Esophagus squamous epithelium (tissue), 5 donors: ENCODE results near the gene FOCAD. TPM values are rescaled to one million over a fixed set of nuclear protein-coding genes. Genes with fewer than 3 reads are reported as not detected.

ENCODE experiments used
- DNase-seq: peaks from one replicate; lab custom pipeline; 2025; lab: John Stamatoyannopoulos, UW
- H3K27ac ChIP-seq, 4 donors: fragments of 200-600 bp; sonication (generic); one replicate each; pipeline ENCODE4 v1.5.1; 2016 to 2019; ENCODE audit warnings: mild to moderate bottlenecking in 1 of 4
- H3K27me3 ChIP-seq, 4 donors: fragments of 200-600 bp; sonication (generic); 1 replicate in 3 of 4; 2 replicates in 1 of 4; pipeline versions ENCODE4 v1.5.1 to v1.6.0; 2017 to 2021; ENCODE audit warnings: antibody characterized with exemption in 1 of 4
- H3K36me3 ChIP-seq, 3 donors: fragments of 200-600 bp; sonication (generic); one replicate each; pipeline ENCODE4 v1.5.1; 2016 to 2019
- H3K4me1 ChIP-seq, 3 donors: fragments of 200-600 bp; sonication (generic); one replicate each; pipeline ENCODE4 v1.5.1; 2017 to 2019
- H3K4me3 ChIP-seq, 4 donors: fragments of 200-600 bp; sonication (generic); 1 replicate in 3 of 4; 2 replicates in 1 of 4; pipeline ENCODE4 v1.5.1; 2016 to 2019; ENCODE audit warnings: mild to moderate bottlenecking in 2 of 4, moderate library complexity in 1 of 4
- H3K9me3 ChIP-seq, 3 donors: fragments of 200-600 bp; sonication (generic); one replicate each; pipeline ENCODE4 v1.5.1; 2016 to 2019
- CTCF ChIP-seq, 6 experiments: fragments of 450-650 bp in 4 of 6; fragments of 200-600 bp in 2 of 6; sonication (generic) in 2 of 6; IDR thresholded peaks; one replicate each; pipeline ENCODE4 v1.5.1; 2016 to 2019; ENCODE audit warnings: antibody characterized with exemption in 6 of 6, mild to moderate bottlenecking in 4 of 6, moderate library complexity in 4 of 6
- POLR2A ChIP-seq, 4 donors: fragments of 450-650 bp; IDR thresholded peaks; one replicate each; pipeline ENCODE4 v1.6.1; 2017; ENCODE audit warnings: antibody characterized with exemption in 4 of 4, mild to moderate bottlenecking in 4 of 4, moderate library complexity in 3 of 4
- WGBS, 2 donors: methylation state at CpG; one replicate each; pipeline ENCODE4 v1.1.5; 2018; 5-methylcytosine and 5-hydroxymethylcytosine counted together
- intact Hi-C: fragments of 100-400 bp; cut with DNase I; formaldehyde crosslinking; loops from one replicate; pipeline ENCODE4 v1.15.0; 2022
- total RNA-seq, 4 donors: library from RNA; depleted of rRNA; stranded (reverse); fragments of >200 nt; gene quantifications; one replicate each; pipeline ENCODE4 v1.1.0, GENCODE V29; 2016
- donor health status: DM: yes; HTN: yes; CAD: no.

FOCAD gene
- total RNA-seq, 4 donors from 2014 or later, result 20.7 to 34.9 (median 25.5) TPM

GRCh38 chr9:21002040-21002439 is 318.0 kb downstream of the FOCAD start:
- no peak for DNase-seq
- WGBS, 2 donors, result 56 to 62% methylated on average over 2 of the region's 2 CpGs
- Histone ChIP-seq H3K27ac (no peak overlapping the region), H3K36me3 (peaks cover 0 to 26% (median 0%) of the 10 kb centered on the region in 3 donors), H3K9me3 (no peaks in the 10 kb centered on the region), H3K27me3 (no peaks in the 10 kb centered on the region), H3K4me3 (no peak overlapping the region), H3K4me1 (no peaks in the 10 kb centered on the region)
- TF ChIP-seq CTCF (IDR thresholded peaks at IDR 0.05) (no peak), POLR2A (IDR thresholded peaks at IDR 0.05) (no peak)
- intact Hi-C loops, result no loop called here

GRCh38 chr9:21015129-21015815 is 331.2 kb downstream of the FOCAD start:
- H3K27ac ChIP-seq, result no peak overlapping the region
- WGBS, 2 donors, result 55 to 64% methylated on average over 5 of the region's 5 CpGs
- no peaks in the 10 kb centered on the region for H3K27me3 ChIP-seq
- H3K4me3 ChIP-seq, result no peak overlapping the region
- peaks cover 0 to 15% (median 0%) of the 10 kb centered on the region in 3 donors for H3K4me1 ChIP-seq
- peaks cover 0 to 23% (median 0%) of the 10 kb centered on the region in 3 donors for H3K36me3 ChIP-seq
- TF ChIP-seq POLR2A (IDR thresholded peaks at IDR 0.05) (no peak), CTCF (IDR thresholded peaks at IDR 0.05) (no peak)
- intact Hi-C loops, result no loop called here
- no peaks in the 10 kb centered on the region for H3K9me3 ChIP-seq
- no peak for DNase-seq

- no peak for TF ChIP-seq CTCF (IDR thresholded peaks at IDR 0.05)
- no peak overlapping the region for H3K27ac ChIP-seq
- no peaks in the 10 kb centered on the region for H3K9me3 ChIP-seq
- H3K36me3 ChIP-seq, result peaks cover 0 to 18% (median 0%) of the 10 kb centered on the region in 3 donors
- H3K27me3 ChIP-seq, result no peaks in the 10 kb centered on the region
- intact Hi-C loops, result no loop called here
- H3K4me1 ChIP-seq, result peaks cover 0 to 15% (median 0%) of the 10 kb centered on the region in 3 donors
- DNase-seq, result no peak
- no peak overlapping the region for H3K4me3 ChIP-seq
Measured at GRCh38 chr9:21015995-21016394, 331.9 kb downstream of the FOCAD start.

- TF ChIP-seq POLR2A (IDR thresholded peaks at IDR 0.05) (no peak), CTCF (IDR thresholded peaks at IDR 0.05) (no peak)
- peaks cover 0 to 15% (median 0%) of the 10 kb centered on the region in 3 donors for H3K4me1 ChIP-seq
- no peak overlapping the region for H3K4me3 ChIP-seq
- H3K27me3 ChIP-seq, result no peaks in the 10 kb centered on the region
- DNase-seq, result no peak
- 26 to 39% methylated on average over 2 of the region's 2 CpGs for WGBS, 2 donors
- intact Hi-C loops, result no loop called here
- no peaks in the 10 kb centered on the region for H3K9me3 ChIP-seq
- H3K27ac ChIP-seq, result no peak overlapping the region
- H3K36me3 ChIP-seq, result peaks cover 0 to 12% (median 0%) of the 10 kb centered on the region in 3 donors
Measured at GRCh38 chr9:21016701-21017491, 332.8 kb downstream of the FOCAD start.

- intact Hi-C loops, result no loop called here
- peaks cover 0 to 15% (median 0%) of the 10 kb centered on the region in 3 donors for H3K4me1 ChIP-seq
- no peak for DNase-seq
- H3K27me3 ChIP-seq, result no peaks in the 10 kb centered on the region
- H3K27ac ChIP-seq, result no peak overlapping the region
- no peak for TF ChIP-seq CTCF (IDR thresholded peaks at IDR 0.05)
- no peak for TF ChIP-seq POLR2A (IDR thresholded peaks at IDR 0.05)
- peaks cover 0 to 12% (median 0%) of the 10 kb centered on the region in 3 donors for H3K36me3 ChIP-seq
- H3K4me3 ChIP-seq, result no peak overlapping the region
- no peaks in the 10 kb centered on the region for H3K9me3 ChIP-seq
- WGBS, 2 donors, result 89 to 93% methylated on average over 2 of the region's 2 CpGs
Measured at GRCh38 chr9:21018177-21018576, 334.1 kb downstream of the FOCAD start.
